K562 (cell line): ENCODE measurements around the gene CD82. TPM values are rescaled to one million over a fixed set of nuclear protein-coding genes. Genes with fewer than 3 reads are reported as not detected.
A peak's percentile ranks its signal among the peaks of the same experiment; 100 is the strongest.

ENCODE experiments used
- ARNT ChIP-seq, 2 experiments: fragments of 450-650 bp; IDR thresholded peaks; 2 replicates each; pipeline ENCODE4 v1.6.1; 2016; ENCODE audit warnings: mild to moderate bottlenecking in 1 of 2
- ATF3 ChIP-seq, 2 experiments: fragments of 450-650 bp in 1 of 2; sonication (generic) in 1 of 2; formaldehyde crosslinking in 1 of 2; IDR thresholded peaks in 1 of 2; conservative IDR thresholded peaks in 1 of 2; 2 replicates each; pipeline versions ENCODE4 v1.6.1 to v1.8.1; 2016 to 2023; ENCODE audit warnings: mild to moderate bottlenecking in 2 of 2, moderate library complexity in 2 of 2, inconsistent platforms in 1 of 2, missing genetic modification reagents in 1 of 2
- CBFB ChIP-seq: sonication (generic); formaldehyde crosslinking; IDR thresholded peaks from 2 replicates; pipeline ENCODE4 v1.4.0; 2020; ENCODE audit warnings: mild to moderate bottlenecking, missing genetic modification reagents
- HDAC1 ChIP-seq, 2 experiments: fragments of 450-650 bp; IDR thresholded peaks; 2 replicates each; pipeline ENCODE4 v1.6.1; 2016 to 2017; ENCODE audit warnings: inconsistent platforms in 1 of 2, mild to moderate bottlenecking in 1 of 2, moderate library complexity in 1 of 2
- MBD2 ChIP-seq: sonication (generic); IDR thresholded peaks from 2 replicates; pipeline ENCODE4 v1.6.1; 2016; ENCODE audit warnings: low read depth, borderline replicate concordance
- MIER1 ChIP-seq: fragments of 450-650 bp; IDR thresholded peaks from 2 replicates; pipeline ENCODE4 v1.6.1; 2016; ENCODE audit warnings: antibody characterized with exemption, mild to moderate bottlenecking, low read depth
- NCOA4 ChIP-seq: fragments of 450-650 bp; IDR thresholded peaks from 2 replicates; pipeline ENCODE4 v1.6.1; 2018; ENCODE audit warnings: mild to moderate bottlenecking; ENCODE audit not compliant: partially characterized antibody
- PREB ChIP-seq: sonication (generic); formaldehyde crosslinking; IDR thresholded peaks from 2 replicates; pipeline ENCODE4 v1.8.1; 2023; ENCODE audit warnings: mild to moderate bottlenecking, missing genetic modification reagents
- RBM34 ChIP-seq: fragments of 200-400 bp; formaldehyde crosslinking; IDR thresholded peaks from 2 replicates; pipeline ENCODE4 v1.6.1; 2018; ENCODE audit warnings: low read length, borderline replicate concordance; ENCODE audit not compliant: insufficient read depth
- RFX5 ChIP-seq: IDR thresholded peaks from 2 replicates; pipeline ENCODE4 v1.6.1; 2011; ENCODE audit warnings: low read depth, mild to moderate bottlenecking, improper control_type of control experiment, low read length
- SMARCB1 ChIP-seq: IDR thresholded peaks from 2 replicates; pipeline ENCODE4 v1.6.1; 2011; ENCODE audit warnings: improper control_type of control experiment, low read depth; ENCODE audit not compliant: insufficient read length
- THRAP3 ChIP-seq: fragments of 450-650 bp; IDR thresholded peaks from 2 replicates; pipeline ENCODE4 v1.6.1; 2016; ENCODE audit warnings: mild to moderate bottlenecking, inconsistent platforms, borderline replicate concordance
- TSHZ1 ChIP-seq: fragments of 250-450 bp; sonication (Bioruptor Pico); IDR thresholded peaks from 2 replicates; pipeline ENCODE4 v1.4.0; 2020; ENCODE audit warnings: mild to moderate bottlenecking, moderate library complexity
- ZBTB7A ChIP-seq: IDR thresholded peaks from 2 replicates; pipeline ENCODE4 v1.6.1; 2011; ENCODE audit warnings: low read depth, mild to moderate bottlenecking, low read length, moderate library complexity, borderline replicate concordance; ENCODE audit not compliant: control insufficient read depth
- ZNF282 ChIP-seq: sonication (generic); formaldehyde crosslinking; IDR thresholded peaks from 2 replicates; pipeline ENCODE4 v1.8.1; 2023; ENCODE audit warnings: missing genetic modification reagents
- ZNF551 ChIP-seq: fragments of 250-450 bp; sonication (Bioruptor Pico); IDR thresholded peaks from 2 replicates; pipeline ENCODE4 v1.5.0; 2021; ENCODE audit warnings: mild to moderate bottlenecking, moderate library complexity
- polyA plus RNA-seq, 8 experiments: library from polyadenylated mRNA; depleted of rRNA in 4 of 8; stranded (reverse) in 5 of 8; unstranded in 3 of 8; fragments of >200 nt; fragmentation: Nextera tagmentation in 2 of 8; fragmentation: Illumina TruSeq in 1 of 8; extraction: Ambion mirVana in 2 of 8; extraction: Trizol in 1 of 8; gene quantifications; 2 replicates each; pipeline versions ENCODE4 v1.2.1 to v1.2.3, GENCODE V29; 2011 to 2014; ENCODE audit warnings: inconsistent platforms in 1 of 8, missing spikeins in 1 of 8
- total RNA-seq, 7 experiments: library from RNA; depleted of rRNA in 6 of 7; stranded (reverse); fragments of >200 nt in 6 of 7; fragmentation: Illumina TruSeq in 2 of 7; extraction: Trizol in 2 of 7; gene quantifications; 2 replicates each; pipeline versions ENCODE4 v1.2.1 to v1.2.3, GENCODE V29; 2011 to 2021; ENCODE audit warnings: low replicate concordance in 1 of 7
- TF ChIP-seq, protein P1 (sequence below): fragments of 450-650 bp; IDR thresholded peaks from 2 replicates; pipeline ENCODE4 v1.6.1; 2016; ENCODE audit warnings: missing biosample characterization, missing genetic modification characterization
- TF ChIP-seq, protein P2 (sequence below): fragments of 450-650 bp; IDR thresholded peaks from 2 replicates; pipeline ENCODE4 v1.7.0; 2016; ENCODE audit warnings: borderline replicate concordance

CD82 gene
- total and polyA plus RNA-seq, 9 of the 15 experiments (the other 6 are each of a cell fraction or from before 2014, with no cell fraction given) = 0.27 to 9.4 (median 3.0) TPM

DNA sequence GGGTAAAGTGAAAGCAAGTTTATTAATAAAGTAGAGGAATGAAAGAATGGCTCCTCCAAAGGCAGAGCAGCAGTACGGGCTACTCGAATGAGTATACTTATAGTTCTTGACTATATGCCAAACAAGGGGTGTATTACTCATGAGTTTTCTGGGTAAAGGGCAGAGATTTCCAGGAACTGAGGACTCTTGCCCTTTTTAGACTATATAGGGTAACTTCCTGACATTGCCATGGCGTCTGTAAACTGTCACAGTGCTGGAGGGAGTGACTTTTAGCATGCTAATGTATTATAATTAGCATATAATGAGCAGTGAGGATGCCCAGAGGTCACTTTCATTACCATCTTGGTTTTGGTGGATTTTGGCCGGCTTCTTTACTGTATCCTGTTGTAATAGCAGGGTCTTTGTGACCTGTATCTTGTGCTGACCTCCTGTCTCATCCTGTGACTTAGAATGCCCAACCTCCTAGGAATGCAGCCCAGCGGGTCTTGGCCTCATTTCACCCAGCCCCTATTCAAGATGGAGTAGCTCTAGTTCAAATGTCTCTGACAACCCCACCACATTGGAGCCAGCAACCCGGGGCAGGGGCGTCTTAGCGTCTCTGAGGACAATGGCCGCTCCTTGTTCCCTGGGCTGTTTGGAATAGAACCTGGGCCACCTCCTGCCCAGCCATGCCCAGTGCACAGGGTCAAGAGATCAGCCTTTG lies 34.9 kb upstream of the CD82 start (continued):
- TF ChIP-seq, protein P1, sequence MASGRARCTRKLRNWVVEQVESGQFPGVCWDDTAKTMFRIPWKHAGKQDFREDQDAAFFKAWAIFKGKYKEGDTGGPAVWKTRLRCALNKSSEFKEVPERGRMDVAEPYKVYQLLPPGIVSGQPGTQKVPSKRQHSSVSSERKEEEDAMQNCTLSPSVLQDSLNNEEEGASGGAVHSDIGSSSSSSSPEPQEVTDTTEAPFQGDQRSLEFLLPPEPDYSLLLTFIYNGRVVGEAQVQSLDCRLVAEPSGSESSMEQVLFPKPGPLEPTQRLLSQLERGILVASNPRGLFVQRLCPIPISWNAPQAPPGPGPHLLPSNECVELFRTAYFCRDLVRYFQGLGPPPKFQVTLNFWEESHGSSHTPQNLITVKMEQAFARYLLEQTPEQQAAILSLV (tag) = peak; percentile 19; the same call in 1 of the 2 replicates
- TF ChIP-seq RBM34 (no peak), ZNF282 (no peak), ZNF551 (no peak), HDAC1 (IDR thresholded peaks at IDR 0.05) (no peak), NCOA4 (no peak), CBFB (no peak), MBD2 (no peak), PREB (CRISPR knock-in tag) (no peak), RFX5 (no peak), ARNT (IDR thresholded peaks at IDR 0.05) (peak in 1 of 2 experiments; percentile 44; a peak in 1 of 4 replicates), SMARCB1 (no peak), ATF3 (IDR thresholded peaks at IDR 0.05) (peak; percentile 87; the same call in 1 of the 2 replicates), ATF3 (CRISPR knock-in tag; conservative IDR thresholded peaks at IDR 0.05) (no peak), ZBTB7A (no peak), THRAP3 (no peak), TSHZ1 (CRISPR knock-in tag) (no peak), MIER1 (no peak)
- TF ChIP-seq, protein P2, sequence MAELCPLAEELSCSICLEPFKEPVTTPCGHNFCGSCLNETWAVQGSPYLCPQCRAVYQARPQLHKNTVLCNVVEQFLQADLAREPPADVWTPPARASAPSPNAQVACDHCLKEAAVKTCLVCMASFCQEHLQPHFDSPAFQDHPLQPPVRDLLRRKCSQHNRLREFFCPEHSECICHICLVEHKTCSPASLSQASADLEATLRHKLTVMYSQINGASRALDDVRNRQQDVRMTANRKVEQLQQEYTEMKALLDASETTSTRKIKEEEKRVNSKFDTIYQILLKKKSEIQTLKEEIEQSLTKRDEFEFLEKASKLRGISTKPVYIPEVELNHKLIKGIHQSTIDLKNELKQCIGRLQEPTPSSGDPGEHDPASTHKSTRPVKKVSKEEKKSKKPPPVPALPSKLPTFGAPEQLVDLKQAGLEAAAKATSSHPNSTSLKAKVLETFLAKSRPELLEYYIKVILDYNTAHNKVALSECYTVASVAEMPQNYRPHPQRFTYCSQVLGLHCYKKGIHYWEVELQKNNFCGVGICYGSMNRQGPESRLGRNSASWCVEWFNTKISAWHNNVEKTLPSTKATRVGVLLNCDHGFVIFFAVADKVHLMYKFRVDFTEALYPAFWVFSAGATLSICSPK = no peak
